HL-60 (cell line): Measurements from ENCODE around the gene GDF15.
"Not testable (repeated sequence)": the region's sequence is repeated elsewhere in the genome, so short reads cannot be mapped to it uniquely, and the experiment has no call there.

Experiments
- DNase-seq, 2 experiments: peaks; one replicate each; pipeline ENCODE4 v3.0.0-alpha.2; 2010 to 2020; ENCODE audit warnings: low read depth in 1 of 2, low spot score in 1 of 2
- H3K27ac ChIP-seq: fragments of 250-450 bp; sonication (Bioruptor Pico); replicated peaks from 2 replicates; pipeline ENCODE4 v1.5.1; 2020; ENCODE audit warnings: mild to moderate bottlenecking, moderate library complexity
- H3K27me3 ChIP-seq: fragments of 250-450 bp; sonication (Bioruptor Pico); 2 replicates; pipeline ENCODE4 v1.5.1; 2021; ENCODE audit warnings: mild to moderate bottlenecking, moderate library complexity; ENCODE audit not compliant: insufficient read depth, poor library complexity, severe bottlenecking
- H3K4me3 ChIP-seq: replicated peaks from 2 replicates; pipeline ENCODE4 v1.5.1; 2011; ENCODE audit warnings: mild to moderate bottlenecking, control low read depth, low read length; ENCODE audit not compliant: insufficient read depth
- GABPA ChIP-seq: IDR thresholded peaks from 2 replicates; pipeline ENCODE4 v1.6.1; 2012; ENCODE audit warnings: low read depth
- POLR2AphosphoS5 ChIP-seq: IDR thresholded peaks from 2 replicates; pipeline ENCODE4 v1.6.1; 2012; ENCODE audit warnings: low read depth
- SPI1 ChIP-seq: IDR thresholded peaks from 2 replicates; pipeline ENCODE4 v1.6.1; 2012; ENCODE audit warnings: low read depth, mild to moderate bottlenecking, borderline replicate concordance
- TF ChIP-seq, protein P1 (sequence below): IDR thresholded peaks from one replicate; pipeline ENCODE4 v1.5.1; 2011; ENCODE audit warnings: low read length, control low read depth, inconsistent platforms; ENCODE audit not compliant: insufficient read depth
- TF ChIP-seq, protein P2 (sequence below): IDR thresholded peaks from 2 replicates; pipeline ENCODE4 v1.6.1; 2012; ENCODE audit warnings: low read depth; ENCODE audit not compliant: insufficient replicate concordance

The GDF15 gene

DNA sequence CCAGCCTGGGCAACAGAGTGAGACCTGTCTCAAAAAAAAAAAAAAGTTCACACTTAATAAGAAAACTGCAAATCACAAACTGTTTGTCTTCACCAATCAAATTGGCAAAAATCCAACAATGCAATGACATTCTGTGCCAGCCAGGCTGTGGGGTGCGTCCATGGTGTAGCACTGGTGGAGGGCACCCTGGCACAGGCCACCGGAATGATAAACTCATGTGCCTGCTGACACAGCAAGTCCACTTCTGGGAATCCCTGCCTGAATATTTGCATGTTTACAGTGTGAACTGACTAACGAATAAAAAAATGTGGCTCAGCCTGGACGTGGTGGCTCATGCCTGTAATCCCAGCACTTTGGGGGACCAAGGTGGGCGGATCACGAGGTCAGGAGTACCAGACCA lies 13.1 kb downstream of the GDF15 start:
- Histone ChIP-seq H3K4me3 (no peak overlapping the region), H3K27ac (no peak overlapping the region), H3K27me3 (no peaks in the 10 kb centered on the region)
- TF ChIP-seq GABPA (no peak), POLR2AphosphoS5 (no peak), SPI1 (no peak)
- TF ChIP-seq, protein P1, sequence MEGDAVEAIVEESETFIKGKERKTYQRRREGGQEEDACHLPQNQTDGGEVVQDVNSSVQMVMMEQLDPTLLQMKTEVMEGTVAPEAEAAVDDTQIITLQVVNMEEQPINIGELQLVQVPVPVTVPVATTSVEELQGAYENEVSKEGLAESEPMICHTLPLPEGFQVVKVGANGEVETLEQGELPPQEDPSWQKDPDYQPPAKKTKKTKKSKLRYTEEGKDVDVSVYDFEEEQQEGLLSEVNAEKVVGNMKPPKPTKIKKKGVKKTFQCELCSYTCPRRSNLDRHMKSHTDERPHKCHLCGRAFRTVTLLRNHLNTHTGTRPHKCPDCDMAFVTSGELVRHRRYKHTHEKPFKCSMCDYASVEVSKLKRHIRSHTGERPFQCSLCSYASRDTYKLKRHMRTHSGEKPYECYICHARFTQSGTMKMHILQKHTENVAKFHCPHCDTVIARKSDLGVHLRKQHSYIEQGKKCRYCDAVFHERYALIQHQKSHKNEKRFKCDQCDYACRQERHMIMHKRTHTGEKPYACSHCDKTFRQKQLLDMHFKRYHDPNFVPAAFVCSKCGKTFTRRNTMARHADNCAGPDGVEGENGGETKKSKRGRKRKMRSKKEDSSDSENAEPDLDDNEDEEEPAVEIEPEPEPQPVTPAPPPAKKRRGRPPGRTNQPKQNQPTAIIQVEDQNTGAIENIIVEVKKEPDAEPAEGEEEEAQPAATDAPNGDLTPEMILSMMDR = no peak
- TF ChIP-seq, protein P2, sequence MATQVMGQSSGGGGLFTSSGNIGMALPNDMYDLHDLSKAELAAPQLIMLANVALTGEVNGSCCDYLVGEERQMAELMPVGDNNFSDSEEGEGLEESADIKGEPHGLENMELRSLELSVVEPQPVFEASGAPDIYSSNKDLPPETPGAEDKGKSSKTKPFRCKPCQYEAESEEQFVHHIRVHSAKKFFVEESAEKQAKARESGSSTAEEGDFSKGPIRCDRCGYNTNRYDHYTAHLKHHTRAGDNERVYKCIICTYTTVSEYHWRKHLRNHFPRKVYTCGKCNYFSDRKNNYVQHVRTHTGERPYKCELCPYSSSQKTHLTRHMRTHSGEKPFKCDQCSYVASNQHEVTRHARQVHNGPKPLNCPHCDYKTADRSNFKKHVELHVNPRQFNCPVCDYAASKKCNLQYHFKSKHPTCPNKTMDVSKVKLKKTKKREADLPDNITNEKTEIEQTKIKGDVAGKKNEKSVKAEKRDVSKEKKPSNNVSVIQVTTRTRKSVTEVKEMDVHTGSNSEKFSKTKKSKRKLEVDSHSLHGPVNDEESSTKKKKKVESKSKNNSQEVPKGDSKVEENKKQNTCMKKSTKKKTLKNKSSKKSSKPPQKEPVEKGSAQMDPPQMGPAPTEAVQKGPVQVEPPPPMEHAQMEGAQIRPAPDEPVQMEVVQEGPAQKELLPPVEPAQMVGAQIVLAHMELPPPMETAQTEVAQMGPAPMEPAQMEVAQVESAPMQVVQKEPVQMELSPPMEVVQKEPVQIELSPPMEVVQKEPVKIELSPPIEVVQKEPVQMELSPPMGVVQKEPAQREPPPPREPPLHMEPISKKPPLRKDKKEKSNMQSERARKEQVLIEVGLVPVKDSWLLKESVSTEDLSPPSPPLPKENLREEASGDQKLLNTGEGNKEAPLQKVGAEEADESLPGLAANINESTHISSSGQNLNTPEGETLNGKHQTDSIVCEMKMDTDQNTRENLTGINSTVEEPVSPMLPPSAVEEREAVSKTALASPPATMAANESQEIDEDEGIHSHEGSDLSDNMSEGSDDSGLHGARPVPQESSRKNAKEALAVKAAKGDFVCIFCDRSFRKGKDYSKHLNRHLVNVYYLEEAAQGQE = no peak
- no peak for DNase-seq

DNA sequence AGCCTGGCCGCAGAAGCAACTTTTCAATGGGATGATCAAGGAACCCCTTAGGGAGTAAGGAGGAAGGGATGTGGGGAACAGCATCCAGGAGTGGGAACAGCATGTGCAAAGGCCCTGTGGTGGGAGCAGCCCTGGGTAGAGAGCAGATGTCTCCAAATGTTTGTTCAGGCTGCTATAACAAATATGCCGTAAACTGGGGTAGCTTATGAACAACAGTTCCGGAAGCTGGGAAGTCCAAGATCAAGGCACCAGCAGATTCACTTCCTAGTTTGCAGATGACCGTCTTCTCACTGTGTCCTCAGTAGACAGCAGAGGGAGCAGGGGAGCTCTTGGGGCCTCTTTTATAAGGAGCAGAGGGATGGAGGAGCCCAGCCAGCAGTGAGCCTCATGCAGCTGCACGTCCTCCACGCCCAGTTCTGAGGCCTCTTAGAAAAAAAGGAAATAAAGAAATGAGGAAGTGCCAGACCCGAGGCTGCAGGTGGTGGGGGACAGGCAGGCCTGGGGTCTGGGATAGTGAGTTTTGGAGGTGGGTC lies 15.7 kb downstream of the GDF15 start:
- TF ChIP-seq, protein P1 = peak; percentile 55
- TF ChIP-seq, protein P2 = no peak
- peak; percentile 99 for TF ChIP-seq SPI1
- TF ChIP-seq GABPA = peak; percentile 51; the same call in 1 of the 2 replicates
- peak; percentile 62 for TF ChIP-seq POLR2AphosphoS5
- Histone ChIP-seq H3K27me3 (no peaks in the 10 kb centered on the region), H3K4me3 (no peak overlapping the region), H3K27ac (peak overlapping the region; percentile 78)
- peak; percentile 87 to 98 for DNase-seq

DNA sequence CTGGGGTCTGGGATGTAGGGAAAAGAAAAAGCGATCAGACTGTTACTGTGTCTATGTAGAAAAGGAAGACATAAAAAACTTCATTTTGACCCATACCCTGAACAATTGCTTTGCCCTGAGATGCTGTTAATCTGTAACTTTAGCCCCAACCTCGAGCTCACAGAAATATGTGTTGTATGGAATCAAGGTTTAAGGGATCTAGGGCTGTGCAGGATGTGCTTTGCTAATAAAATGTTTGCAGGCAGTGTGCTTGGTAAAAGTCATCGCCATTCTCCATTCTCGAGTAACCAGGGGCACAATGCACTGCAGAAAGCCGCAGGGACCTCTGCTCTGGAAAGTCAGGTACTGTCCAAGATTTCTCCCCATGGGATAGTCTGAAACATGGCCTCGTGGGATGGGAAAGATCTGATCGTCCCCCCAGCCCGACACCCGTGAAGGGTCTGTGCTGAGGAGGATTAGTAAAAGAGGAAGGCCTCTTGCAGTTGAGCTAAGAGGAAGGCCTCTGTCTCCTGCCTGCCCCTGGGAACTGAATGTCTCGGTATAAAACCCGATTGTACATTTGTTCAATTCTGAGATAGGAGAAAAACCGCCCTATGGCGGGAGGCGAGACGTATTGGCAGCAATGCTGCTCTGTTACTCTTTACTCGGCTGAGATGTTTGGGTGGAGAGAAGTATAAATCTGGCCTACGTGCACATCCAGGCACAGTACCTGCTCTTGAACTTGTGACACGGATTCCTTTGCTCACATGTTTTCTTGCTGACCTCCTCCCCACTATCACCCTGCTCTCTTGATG lies 16.7 kb downstream of the GDF15 start:
- TF ChIP-seq SPI1 = peak; percentile 86
- not testable (repeated sequence) for H3K27me3 ChIP-seq, H3K4me3 ChIP-seq
- peak overlapping the region; percentile 78 for H3K27ac ChIP-seq
- DNase-seq = peak in 1 of 2 experiments; percentile 63

DNA sequence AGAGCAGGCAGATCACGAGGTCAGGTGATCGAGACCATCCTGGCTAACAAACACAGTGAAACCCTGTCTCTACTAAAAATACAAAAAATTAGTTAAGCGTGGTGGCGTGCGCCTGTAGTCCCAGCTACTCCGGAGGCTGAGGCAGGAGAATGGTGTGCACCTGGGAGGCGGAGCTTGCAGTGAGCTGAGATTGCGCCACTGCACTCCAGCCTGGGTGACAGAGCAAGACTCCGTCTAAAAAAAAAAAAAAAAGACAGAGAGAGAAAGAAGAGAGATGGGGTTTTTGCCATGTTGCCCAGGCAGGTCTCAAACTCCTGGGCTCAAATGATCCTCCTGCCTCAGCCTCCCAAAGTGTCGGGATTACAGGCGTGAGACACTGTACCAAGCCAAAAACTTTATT lies 19.8 kb downstream of the GDF15 start:
- DNase-seq, H3K27ac ChIP-seq, H3K27me3 ChIP-seq, H3K4me3 ChIP-seq: not testable (repeated sequence)

DNA sequence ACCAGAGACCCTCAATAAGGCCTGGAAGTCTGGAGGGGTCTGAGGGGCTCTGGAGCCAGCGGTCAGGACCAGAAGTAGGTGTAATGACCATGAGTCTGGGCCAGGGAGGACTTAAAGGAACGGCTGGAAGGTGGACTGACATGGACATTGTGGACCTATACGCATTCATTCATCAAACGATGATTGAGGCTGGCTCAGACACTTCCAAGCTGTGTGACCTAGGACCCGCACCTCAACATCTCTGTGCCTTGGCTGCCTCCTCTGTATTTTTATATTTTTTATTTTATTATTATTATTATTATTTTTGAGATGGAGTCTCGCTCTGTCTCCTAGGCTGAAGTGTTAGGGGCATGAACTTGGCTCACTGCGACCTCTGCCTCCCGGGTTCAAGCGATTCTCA lies 20.8 kb downstream of the GDF15 start:
- Histone ChIP-seq H3K27me3 (no peaks in the 10 kb centered on the region), H3K4me3 (no peak overlapping the region), H3K27ac (no peak overlapping the region)
- TF ChIP-seq, protein P1 = no peak
- TF ChIP-seq, protein P2 = no peak
- no peak for DNase-seq
